Breast epithelium (tissue), 3 donors: Measurements from ENCODE around the gene PGBD4.

Experiments used
- POLR2A ChIP-seq: fragments of 450-650 bp; IDR thresholded peaks from one replicate; pipeline ENCODE4 v1.6.1; 2016; ENCODE audit warnings: antibody characterized with exemption, mild to moderate bottlenecking, moderate library complexity
- POLR2AphosphoS5 ChIP-seq, 3 donors: sonication (generic); formaldehyde crosslinking; IDR thresholded peaks; one replicate each; pipeline ENCODE4 v1.6.1; 2017; ENCODE audit warnings: antibody characterized with exemption in 3 of 3
- TF ChIP-seq, protein P1 (sequence below), 3 donors: fragments of 450-650 bp; IDR thresholded peaks; one replicate each; pipeline ENCODE4 v1.5.1; 2016 to 2017; ENCODE audit warnings: antibody characterized with exemption in 3 of 3, mild to moderate bottlenecking in 3 of 3, moderate library complexity in 3 of 3

DNA sequence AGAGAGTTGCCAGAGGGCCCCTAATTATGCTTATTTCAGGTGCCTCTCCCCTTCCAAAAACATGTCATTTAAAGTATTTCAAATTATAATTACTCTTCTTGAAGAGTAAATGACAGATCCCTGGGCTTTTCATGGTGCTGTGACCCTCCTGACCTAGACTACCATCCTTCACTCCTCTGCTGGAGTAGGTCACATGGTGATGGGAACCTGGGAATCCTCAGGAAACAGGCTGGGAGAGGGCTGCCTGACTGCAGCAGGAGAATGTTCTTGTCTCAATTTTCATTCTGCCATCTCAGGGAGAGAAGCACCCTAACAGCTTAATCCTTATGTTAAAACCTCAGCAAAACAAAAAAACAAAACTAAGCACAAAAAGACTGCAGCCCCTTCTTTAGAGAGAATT, 24.6 kb downstream of the PGBD4 start:
- TF ChIP-seq POLR2A, result no peak
- TF ChIP-seq, protein P1, sequence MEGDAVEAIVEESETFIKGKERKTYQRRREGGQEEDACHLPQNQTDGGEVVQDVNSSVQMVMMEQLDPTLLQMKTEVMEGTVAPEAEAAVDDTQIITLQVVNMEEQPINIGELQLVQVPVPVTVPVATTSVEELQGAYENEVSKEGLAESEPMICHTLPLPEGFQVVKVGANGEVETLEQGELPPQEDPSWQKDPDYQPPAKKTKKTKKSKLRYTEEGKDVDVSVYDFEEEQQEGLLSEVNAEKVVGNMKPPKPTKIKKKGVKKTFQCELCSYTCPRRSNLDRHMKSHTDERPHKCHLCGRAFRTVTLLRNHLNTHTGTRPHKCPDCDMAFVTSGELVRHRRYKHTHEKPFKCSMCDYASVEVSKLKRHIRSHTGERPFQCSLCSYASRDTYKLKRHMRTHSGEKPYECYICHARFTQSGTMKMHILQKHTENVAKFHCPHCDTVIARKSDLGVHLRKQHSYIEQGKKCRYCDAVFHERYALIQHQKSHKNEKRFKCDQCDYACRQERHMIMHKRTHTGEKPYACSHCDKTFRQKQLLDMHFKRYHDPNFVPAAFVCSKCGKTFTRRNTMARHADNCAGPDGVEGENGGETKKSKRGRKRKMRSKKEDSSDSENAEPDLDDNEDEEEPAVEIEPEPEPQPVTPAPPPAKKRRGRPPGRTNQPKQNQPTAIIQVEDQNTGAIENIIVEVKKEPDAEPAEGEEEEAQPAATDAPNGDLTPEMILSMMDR (IDR thresholded peaks at IDR 0.05), result no peak
- TF ChIP-seq POLR2AphosphoS5 (IDR thresholded peaks at IDR 0.05), result no peak
